Mesenchymal stem cell (in vitro differentiated cells and primary cell): Measurements from ENCODE around the gene PDS5B.
"Not testable (repeated sequence)": the region's sequence is repeated elsewhere in the genome, so short reads cannot be mapped to it uniquely, and the experiment has no call there.

Experiments used
- DNase-seq: peaks from one replicate; pipeline ENCODE4 v3.0.0-alpha.2; 2013
- H2AFZ ChIP-seq: one replicate; pipeline ENCODE4 v1.6.1; 2013; ENCODE audit warnings: low read depth, mild to moderate bottlenecking, control low read depth, inconsistent platforms, low read length, moderate library complexity
- H2AK5ac ChIP-seq: 2 replicates; pipeline ENCODE4 v1.6.1; 2013; ENCODE audit warnings: low read length, moderate library complexity, mild to moderate bottlenecking, inconsistent platforms; ENCODE audit not compliant: severe bottlenecking
- H2BK120ac ChIP-seq: one replicate; pipeline ENCODE4 v1.6.1; 2013; ENCODE audit warnings: low read depth, mild to moderate bottlenecking, inconsistent platforms, low read length, moderate library complexity
- H2BK12ac ChIP-seq, 2 experiments: one replicate each; pipeline ENCODE4 v1.6.1; 2013; ENCODE audit warnings: inconsistent platforms in 2 of 2, low read length in 2 of 2, mild to moderate bottlenecking in 2 of 2, moderate library complexity in 2 of 2, control low read depth in 1 of 2
- H2BK15ac ChIP-seq: one replicate; pipeline ENCODE4 v1.6.1; 2013; ENCODE audit warnings: mild to moderate bottlenecking, low read depth, inconsistent platforms; ENCODE audit not compliant: poor library complexity, severe bottlenecking
- H2BK5ac ChIP-seq: 2 replicates; pipeline ENCODE4 v1.6.1; 2013; ENCODE audit warnings: low read depth, mild to moderate bottlenecking, low read length, control low read depth, inconsistent platforms; ENCODE audit not compliant: poor library complexity, severe bottlenecking
- H3K14ac ChIP-seq, 2 experiments: one replicate each; pipeline ENCODE4 v1.6.1; 2013; ENCODE audit warnings: inconsistent platforms in 2 of 2, low read length in 2 of 2, control low read depth in 1 of 2, mild to moderate bottlenecking in 1 of 2, moderate library complexity in 1 of 2
- H3K18ac ChIP-seq, 2 experiments: one replicate each; pipeline ENCODE4 v1.6.1; 2013; ENCODE audit warnings: inconsistent platforms in 2 of 2, low read length in 2 of 2, control low read depth in 1 of 2, low read depth in 1 of 2, mild to moderate bottlenecking in 1 of 2
- H3K23ac ChIP-seq, 2 experiments: one replicate each; pipeline ENCODE4 v1.6.1; 2013; ENCODE audit warnings: inconsistent platforms in 2 of 2, low read length in 2 of 2, mild to moderate bottlenecking in 2 of 2, moderate library complexity in 2 of 2, control low read depth in 1 of 2
- H3K27ac ChIP-seq: 2 replicates; pipeline ENCODE4 v1.5.1; 2013; ENCODE audit warnings: mild to moderate bottlenecking, moderate library complexity, low read length, control low read depth, inconsistent platforms; ENCODE audit not compliant: poor library complexity, severe bottlenecking
- H3K27me3 ChIP-seq, 2 experiments: 2 replicates each; pipeline versions ENCODE4 v1.6.1 to v1.7.0; 2013; ENCODE audit warnings: low read length in 2 of 2, mild to moderate bottlenecking in 2 of 2, moderate library complexity in 2 of 2, control low read depth in 1 of 2, inconsistent platforms in 1 of 2; ENCODE audit not compliant: control insufficient read depth in 1 of 2, insufficient read depth in 1 of 2
- H3K36me3 ChIP-seq, 2 experiments: 2 replicates each; pipeline versions ENCODE4 v1.6.1 to v1.7.0; 2013; ENCODE audit warnings: low read length in 2 of 2, control low read depth in 1 of 2, inconsistent platforms in 1 of 2, low read depth in 1 of 2, mild to moderate bottlenecking in 1 of 2; ENCODE audit not compliant: insufficient read depth in 2 of 2, control insufficient read depth in 1 of 2
- H3K4ac ChIP-seq, 2 experiments: one replicate each; pipeline ENCODE4 v1.6.1; 2013; ENCODE audit warnings: inconsistent platforms in 2 of 2, low read length in 2 of 2, mild to moderate bottlenecking in 2 of 2, moderate library complexity in 2 of 2, control low read depth in 1 of 2, low read depth in 1 of 2
- H3K4me1 ChIP-seq: 2 replicates; pipeline ENCODE4 v1.6.1; 2013; ENCODE audit warnings: low read depth, low read length, control low read depth; ENCODE audit not compliant: control insufficient read depth, insufficient read depth
- H3K4me2 ChIP-seq: 2 replicates; pipeline ENCODE4 v1.6.1; 2013; ENCODE audit warnings: low read length, mild to moderate bottlenecking, inconsistent platforms; ENCODE audit not compliant: poor library complexity, severe bottlenecking
- H3K4me3 ChIP-seq, 2 experiments: 2 replicates each; pipeline versions ENCODE4 v1.5.1 to v1.7.0; 2013; ENCODE audit warnings: low read length in 2 of 2, mild to moderate bottlenecking in 2 of 2, control low read depth in 1 of 2, low read depth in 1 of 2; ENCODE audit not compliant: insufficient read depth in 1 of 2
- H3K79me1 ChIP-seq: replicated peaks from 2 replicates; pipeline ENCODE4 v1.6.1; 2013; ENCODE audit warnings: mild to moderate bottlenecking, control low read depth, low read length, inconsistent platforms; ENCODE audit not compliant: poor library complexity, severe bottlenecking
- H3K9ac ChIP-seq: 2 replicates; pipeline ENCODE4 v1.7.0; 2013; ENCODE audit warnings: mild to moderate bottlenecking, low read length, moderate library complexity
- H3K9me3 ChIP-seq: 2 replicates; pipeline ENCODE4 v1.7.0; 2013; ENCODE audit warnings: mild to moderate bottlenecking, low read length; ENCODE audit not compliant: control insufficient read depth
- H4K8ac ChIP-seq: one replicate; pipeline ENCODE4 v1.6.1; 2013; ENCODE audit warnings: inconsistent platforms, mild to moderate bottlenecking, low read length, moderate library complexity
- H4K91ac ChIP-seq: one replicate; pipeline ENCODE4 v1.6.1; 2013; ENCODE audit warnings: mild to moderate bottlenecking, low read length, inconsistent platforms
- WGBS: methylation state at CpG from one replicate; pipeline ENCODE4 v1.1.7; 2013; ENCODE audit warnings: mixed read lengths; 5-methylcytosine and 5-hydroxymethylcytosine counted together

PDS5B gene

GRCh38 chr13:32575687-32576086, 10.6 kb upstream of the PDS5B start:
- H2AFZ ChIP-seq, H3K14ac ChIP-seq, H3K4me3 ChIP-seq, H3K18ac ChIP-seq, H3K36me3 ChIP-seq, H4K91ac ChIP-seq, H3K27me3 ChIP-seq, H3K4me1 ChIP-seq, H3K27ac ChIP-seq, H2BK15ac ChIP-seq, H4K8ac ChIP-seq, H2BK5ac ChIP-seq, H3K4ac ChIP-seq, H3K9ac ChIP-seq, H2AK5ac ChIP-seq, H2BK12ac ChIP-seq, H3K79me1 ChIP-seq, H3K23ac ChIP-seq, H2BK120ac ChIP-seq, H3K9me3 ChIP-seq, DNase-seq, H3K4me2 ChIP-seq: not testable (repeated sequence)
- no CpG with 5 or more reads among the region's 4 CpGs for WGBS

- Histone ChIP-seq H3K23ac (no peak overlapping the region), H3K9ac (no peak overlapping the region), H3K79me1 (no peaks in the 10 kb centered on the region), H3K4me1 (no peaks in the 10 kb centered on the region), H2BK12ac (no peak overlapping the region), H3K27me3 (no peaks in the 10 kb centered on the region), H2AK5ac (no peak overlapping the region), H2AFZ (no peak overlapping the region), H3K4me3 (no peak overlapping the region), H3K4ac (no peak overlapping the region), H2BK5ac (no peak overlapping the region), H2BK120ac (no peak overlapping the region), H3K27ac (no peak overlapping the region), H3K4me2 (no peak overlapping the region), H4K91ac (no peak overlapping the region), H3K14ac (no peak overlapping the region), H3K36me3 (no peaks in the 10 kb centered on the region), H2BK15ac (no peak overlapping the region), H3K9me3 (no peaks in the 10 kb centered on the region), H3K18ac (no peak overlapping the region), H4K8ac (no peak overlapping the region)
- 96% methylated on average over 2 of the region's 3 CpGs for WGBS
- DNase-seq: no peak
Observed at GRCh38 chr13:32577032-32577431, 9.2 kb upstream of the PDS5B start.

GRCh38 chr13:32581177-32581786, 5.0 kb upstream of the PDS5B start:
- no peaks in the 10 kb centered on the region for H3K36me3 ChIP-seq
- H3K27ac ChIP-seq: no peak overlapping the region
- no peak overlapping the region for H2AFZ ChIP-seq
- H3K27me3 ChIP-seq: no peaks in the 10 kb centered on the region
- H3K18ac ChIP-seq: no peak overlapping the region
- no peak overlapping the region for H4K91ac ChIP-seq
- no peak overlapping the region for H3K14ac ChIP-seq
- no peaks in the 10 kb centered on the region for H3K9me3 ChIP-seq
- H2BK12ac ChIP-seq: no peak overlapping the region
- H4K8ac ChIP-seq: no peak overlapping the region
- H3K79me1 ChIP-seq: no peaks in the 10 kb centered on the region
- DNase-seq: peak; percentile 35
- H3K4me1 ChIP-seq: peaks cover 2% of the 10 kb centered on the region
- H2BK15ac ChIP-seq: no peak overlapping the region
- no peak overlapping the region for H3K23ac ChIP-seq
- no peak overlapping the region for H2AK5ac ChIP-seq
- no peak overlapping the region for H3K4me2 ChIP-seq
- no peak overlapping the region for H3K9ac ChIP-seq
- 75% methylated on average over 2 of the region's 3 CpGs for WGBS
- no peak overlapping the region for H3K4ac ChIP-seq
- no peak overlapping the region for H2BK120ac ChIP-seq
- H3K4me3 ChIP-seq: no peak overlapping the region
- no peak overlapping the region for H2BK5ac ChIP-seq

- H3K9ac ChIP-seq: no peak overlapping the region
- 89% methylated on average over 2 of the region's 2 CpGs for WGBS
Observed at GRCh38 chr13:32582281-32582680, 4.0 kb upstream of the PDS5B start.

More at GRCh38 chr13:32582281-32582680, 4.0 kb upstream of the PDS5B start:
- Histone ChIP-seq H2AFZ (no peak overlapping the region), H3K27ac (no peak overlapping the region), H3K4me2 (no peak overlapping the region), H3K4me1 (peaks cover 2% of the 10 kb centered on the region), H3K36me3 (no peaks in the 10 kb centered on the region), H2BK15ac (no peak overlapping the region), H2BK5ac (no peak overlapping the region), H4K8ac (no peak overlapping the region), H3K14ac (no peak overlapping the region), H3K4me3 (no peak overlapping the region), H2BK12ac (no peak overlapping the region), H3K79me1 (no peaks in the 10 kb centered on the region), H3K4ac (no peak overlapping the region), H2AK5ac (no peak overlapping the region), H3K23ac (no peak overlapping the region), H3K27me3 (no peaks in the 10 kb centered on the region), H2BK120ac (no peak overlapping the region), H3K9me3 (no peaks in the 10 kb centered on the region), H4K91ac (no peak overlapping the region), H3K18ac (no peak overlapping the region)
- no peak for DNase-seq
